ENCODE results near the gene DLG2. TPM values are rescaled to one million over a fixed set of nuclear protein-coding genes. Genes with fewer than 3 reads are reported as not detected.

Gene DLG2
- polyA plus RNA-seq, 3 donors, result 0.24 to 0.39 TPM; not detected in 1

GRCh38 chr11:84588131-84588829, 1038.9 kb downstream of the DLG2 start:
- Mint-ChIP-seq H3K36me3 (no peaks in the 10 kb centered on the region), H3K4me3 (no peak overlapping the region), H3K27me3 (ENCODE audit: low read depth in 3 of 3) (no peaks in the 10 kb centered on the region), H3K27ac (no peak overlapping the region), H3K4me1 (no peaks in the 10 kb centered on the region), H3K9me3 (peaks cover 0 to 6% (median 2%) of the 10 kb centered on the region in 7 donors)
- no peaks in the 10 kb centered on the region for H3K4me1 ChIP-seq (ENCODE audit: control insufficient read depth in 1 of 2, insufficient read depth in 2 of 2, low read length in 2 of 2)
- H3K4me3 ChIP-seq (replicated peaks in 1 of 3; ENCODE audit: low read depth in 2 of 3, low read length in 3 of 3), result no peak overlapping the region
- H3K9me3 ChIP-seq (replicated peaks in 1 of 2; ENCODE audit: control insufficient read depth in 1 of 2, insufficient read depth in 1 of 2, low read length in 2 of 2), result no peaks in the 10 kb centered on the region
- DNase-seq, result no peak
- H3K9ac ChIP-seq (ENCODE audit: insufficient read depth, low read length, poor library complexity, severe bottlenecking), result no peak overlapping the region
- TF ChIP-seq, protein P1, sequence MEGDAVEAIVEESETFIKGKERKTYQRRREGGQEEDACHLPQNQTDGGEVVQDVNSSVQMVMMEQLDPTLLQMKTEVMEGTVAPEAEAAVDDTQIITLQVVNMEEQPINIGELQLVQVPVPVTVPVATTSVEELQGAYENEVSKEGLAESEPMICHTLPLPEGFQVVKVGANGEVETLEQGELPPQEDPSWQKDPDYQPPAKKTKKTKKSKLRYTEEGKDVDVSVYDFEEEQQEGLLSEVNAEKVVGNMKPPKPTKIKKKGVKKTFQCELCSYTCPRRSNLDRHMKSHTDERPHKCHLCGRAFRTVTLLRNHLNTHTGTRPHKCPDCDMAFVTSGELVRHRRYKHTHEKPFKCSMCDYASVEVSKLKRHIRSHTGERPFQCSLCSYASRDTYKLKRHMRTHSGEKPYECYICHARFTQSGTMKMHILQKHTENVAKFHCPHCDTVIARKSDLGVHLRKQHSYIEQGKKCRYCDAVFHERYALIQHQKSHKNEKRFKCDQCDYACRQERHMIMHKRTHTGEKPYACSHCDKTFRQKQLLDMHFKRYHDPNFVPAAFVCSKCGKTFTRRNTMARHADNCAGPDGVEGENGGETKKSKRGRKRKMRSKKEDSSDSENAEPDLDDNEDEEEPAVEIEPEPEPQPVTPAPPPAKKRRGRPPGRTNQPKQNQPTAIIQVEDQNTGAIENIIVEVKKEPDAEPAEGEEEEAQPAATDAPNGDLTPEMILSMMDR (IDR thresholded peaks at IDR 0.05), result no peak
- no peak overlapping the region for H2AFZ ChIP-seq (ENCODE audit: insufficient read depth, low read depth, low read length, poor library complexity, severe bottlenecking)
- H3K27me3 ChIP-seq (ENCODE audit: control insufficient read depth in 2 of 2, insufficient read depth in 2 of 2, low read length in 2 of 2), result no peaks in the 10 kb centered on the region
- intact Hi-C loops (cut with micrococcal nuclease), result no loop called here
- 94% methylated on average over 3 of the region's 4 CpGs for WGBS (ENCODE audit: insufficient coverage)
- no peaks in the 10 kb centered on the region for H3K36me3 ChIP-seq (replicated peaks in 1 of 2; ENCODE audit: control insufficient read depth in 1 of 2, insufficient read depth in 2 of 2, low read length in 2 of 2)
- H4K20me1 ChIP-seq (ENCODE audit: insufficient read depth, low read length), result no peaks in the 10 kb centered on the region
- no peaks in the 10 kb centered on the region for H3K79me2 ChIP-seq (ENCODE audit: insufficient read depth, low read length)
- H3K27ac ChIP-seq (ENCODE audit: low read depth in 1 of 2, low read length in 2 of 2), result no peak overlapping the region
- no peak overlapping the region for H3K4me2 ChIP-seq (replicated peaks; ENCODE audit: extremely low read depth, low read length, poor library complexity, severe bottlenecking)

DNA sequence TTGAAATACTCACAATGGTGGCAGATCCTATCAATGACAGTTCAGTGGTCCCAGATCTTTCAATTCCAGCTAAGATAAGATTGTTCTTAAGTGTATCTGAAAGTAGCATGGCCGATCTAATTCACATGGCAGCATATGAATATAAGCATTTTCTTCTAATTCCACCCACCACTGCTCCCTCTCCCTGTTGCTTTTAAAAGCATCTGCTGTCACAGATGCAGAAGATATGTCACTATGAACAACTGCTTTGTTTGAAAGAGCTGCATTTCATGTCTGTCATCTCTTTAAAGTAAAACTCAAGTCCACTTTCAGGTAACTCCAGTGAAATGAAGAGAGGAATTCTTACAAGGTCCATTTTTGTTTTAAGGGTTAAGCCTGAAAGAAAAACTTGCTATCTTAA, 1044.0 kb downstream of the DLG2 start:
- no peak for DNase-seq
- H3K27me3 ChIP-seq (ENCODE audit: control insufficient read depth in 2 of 2, insufficient read depth in 2 of 2, low read length in 2 of 2), result no peaks in the 10 kb centered on the region
- H3K27ac ChIP-seq (ENCODE audit: low read depth in 1 of 2, low read length in 2 of 2), result no peak overlapping the region
- 80% methylated on average over 1 of the region's 1 CpG for WGBS (ENCODE audit: insufficient coverage)
- Mint-ChIP-seq H3K4me1 (no peaks in the 10 kb centered on the region), H3K9me3 (peaks cover 0 to 2% (median under 1%) of the 10 kb centered on the region in 7 donors), H3K27ac (no peak overlapping the region), H3K4me3 (no peak overlapping the region), H3K27me3 (ENCODE audit: low read depth in 3 of 3) (peaks cover 0 to 1% (median 0%) of the 10 kb centered on the region in 3 donors), H3K36me3 (no peaks in the 10 kb centered on the region)
- no peaks in the 10 kb centered on the region for H3K4me1 ChIP-seq (ENCODE audit: control insufficient read depth in 1 of 2, insufficient read depth in 2 of 2, low read length in 2 of 2)
- no peak overlapping the region for H3K4me3 ChIP-seq (replicated peaks in 1 of 3; ENCODE audit: low read depth in 2 of 3, low read length in 3 of 3)
- no peak overlapping the region for H3K9ac ChIP-seq (ENCODE audit: insufficient read depth, low read length, poor library complexity, severe bottlenecking)
- H3K9me3 ChIP-seq (replicated peaks in 1 of 2; ENCODE audit: control insufficient read depth in 1 of 2, insufficient read depth in 1 of 2, low read length in 2 of 2), result no peaks in the 10 kb centered on the region
- H3K4me2 ChIP-seq (replicated peaks; ENCODE audit: extremely low read depth, low read length, poor library complexity, severe bottlenecking), result no peak overlapping the region
- intact Hi-C loops (cut with micrococcal nuclease), result no loop called here
- no peaks in the 10 kb centered on the region for H4K20me1 ChIP-seq (ENCODE audit: insufficient read depth, low read length)
- H2AFZ ChIP-seq (ENCODE audit: insufficient read depth, low read depth, low read length, poor library complexity, severe bottlenecking), result no peak overlapping the region
- H3K79me2 ChIP-seq (ENCODE audit: insufficient read depth, low read length), result no peaks in the 10 kb centered on the region
- TF ChIP-seq, protein P1 (IDR thresholded peaks at IDR 0.05), result no peak
- no peaks in the 10 kb centered on the region for H3K36me3 ChIP-seq (replicated peaks in 1 of 2; ENCODE audit: control insufficient read depth in 1 of 2, insufficient read depth in 2 of 2, low read length in 2 of 2)

All from CD14-positive monocyte (primary cell).